ENCODE results near the gene NAA60. TPM values are rescaled to one million over a fixed set of nuclear protein-coding genes. Genes with fewer than 3 reads are reported as not detected.

The NAA60 gene
- polyA plus RNA-seq, 1 of the 3 experiments (the other 2 are of a cell fraction) = 17.2 TPM

DNA sequence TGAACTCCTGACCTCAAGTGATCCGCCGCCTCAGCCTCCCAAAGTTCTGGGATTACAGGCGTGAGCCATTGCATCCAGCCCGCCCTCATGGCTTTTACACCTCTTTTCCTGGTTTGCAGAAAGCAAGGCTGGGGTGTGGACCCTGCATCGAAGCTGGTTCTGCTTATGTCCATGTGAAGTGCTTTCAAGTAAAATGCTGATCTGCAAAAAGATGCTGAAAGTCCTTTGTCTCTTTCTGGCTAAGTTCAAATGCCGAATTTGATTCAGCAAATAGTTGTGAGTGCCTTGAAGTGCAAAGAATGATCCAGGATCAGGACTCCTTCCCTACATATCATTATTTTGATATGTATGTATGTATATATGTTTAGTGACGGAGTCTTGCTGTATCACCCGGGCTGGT, 17.1 kb downstream of the NAA60 start:
- POLR2A ChIA-PET = no interaction called here
- TF ChIP-seq EZH2phosphoT487 (IDR thresholded peaks at IDR 0.05; ENCODE audit: borderline replicate concordance, low read depth) (no peak), ELF1 (IDR thresholded peaks at IDR 0.05) (no peak), CHD2 (IDR thresholded peaks at IDR 0.05; ENCODE audit: low read length, partially characterized antibody) (no peak), RXRA (IDR thresholded peaks at IDR 0.05; ENCODE audit: borderline replicate concordance, low read depth) (no peak), YY1 (IDR thresholded peaks at IDR 0.05; ENCODE audit: low read depth) (no peak)
- TF ChIP-seq, protein P1, sequence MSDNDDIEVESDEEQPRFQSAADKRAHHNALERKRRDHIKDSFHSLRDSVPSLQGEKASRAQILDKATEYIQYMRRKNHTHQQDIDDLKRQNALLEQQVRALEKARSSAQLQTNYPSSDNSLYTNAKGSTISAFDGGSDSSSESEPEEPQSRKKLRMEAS (IDR thresholded peaks at IDR 0.05; ENCODE audit: low read depth) = no peak

GRCh38 chr16:3461151-3461550, 17.7 kb downstream of the NAA60 start:
- TF ChIP-seq FOXJ3 (CRISPR knock-in tag; IDR thresholded peaks at IDR 0.05) (no peak), EP300 (IDR thresholded peaks at IDR 0.05; ENCODE audit: borderline replicate concordance in 1 of 2, low read depth in 1 of 2, low read length in 1 of 2) (no peak), NRF1 (IDR thresholded peaks at IDR 0.05; ENCODE audit: low read depth, low read length) (no peak), TEAD4 (IDR thresholded peaks at IDR 0.05; ENCODE audit: borderline replicate concordance, insufficient read depth) (no peak), RXRA (IDR thresholded peaks at IDR 0.05; ENCODE audit: borderline replicate concordance, low read depth) (no peak), JUND (IDR thresholded peaks at IDR 0.05) (no peak), RAD21 (IDR thresholded peaks at IDR 0.05; ENCODE audit: low read length) (no peak)
- TF ChIP-seq, protein P2, sequence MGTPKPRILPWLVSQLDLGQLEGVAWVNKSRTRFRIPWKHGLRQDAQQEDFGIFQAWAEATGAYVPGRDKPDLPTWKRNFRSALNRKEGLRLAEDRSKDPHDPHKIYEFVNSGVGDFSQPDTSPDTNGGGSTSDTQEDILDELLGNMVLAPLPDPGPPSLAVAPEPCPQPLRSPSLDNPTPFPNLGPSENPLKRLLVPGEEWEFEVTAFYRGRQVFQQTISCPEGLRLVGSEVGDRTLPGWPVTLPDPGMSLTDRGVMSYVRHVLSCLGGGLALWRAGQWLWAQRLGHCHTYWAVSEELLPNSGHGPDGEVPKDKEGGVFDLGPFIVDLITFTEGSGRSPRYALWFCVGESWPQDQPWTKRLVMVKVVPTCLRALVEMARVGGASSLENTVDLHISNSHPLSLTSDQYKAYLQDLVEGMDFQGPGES (IDR thresholded peaks at IDR 0.05; ENCODE audit: low read depth, low read length) = no peak
- Histone ChIP-seq H3K79me2 (ENCODE audit: insufficient read depth) (peaks cover 80% of the 10 kb centered on the region), H4K20me1 (ENCODE audit: insufficient read depth) (peaks cover 69% of the 10 kb centered on the region), H2AFZ (ENCODE audit: low read depth) (no peak overlapping the region), H3K4me3 (ENCODE audit: low read depth in 2 of 2, low read length in 1 of 2) (no peak overlapping the region), H3K27me3 (ENCODE audit: insufficient read depth) (no peaks in the 10 kb centered on the region), H3K9me2 (no peaks in the 10 kb centered on the region), H3K4me1 (ENCODE audit: control insufficient read depth in 1 of 2, insufficient read depth in 2 of 2, low read depth in 1 of 2, low read length in 1 of 2) (peaks cover 19 to 20% of the 10 kb centered on the region in 2 experiments; a peak in 3 of 4 replicates), H3F3A (replicated peaks; ENCODE audit: insufficient read depth) (no peaks in the 10 kb centered on the region), H3K9ac (no peak overlapping the region), H3K9me3 (no peaks in the 10 kb centered on the region), H3K27ac (ENCODE audit: low read depth in 2 of 2, low read length in 1 of 2) (no peak overlapping the region), H3K4me2 (no peak overlapping the region), H3K36me3 (replicated peaks in 1 of 2; ENCODE audit: control insufficient read depth in 1 of 2, insufficient read depth in 2 of 2, low read length in 1 of 2) (peaks cover 5 to 6% of the 10 kb centered on the region in 2 experiments)
- WGBS (ENCODE audit: low lambda C conversion rate) = 78% methylated on average over 7 of the region's 8 CpGs
- DNase-seq = no peak
- POLR2A ChIA-PET = no interaction called here
- CTCF ChIA-PET = interaction anchor here (1.0 kb wide), 1 partner anchor 40 kb away, joined by 3 read pairs; no protein-coding TSS in a partner anchor

More for the DNA sequence above, 17.1 kb downstream of the NAA60 start:
- H3K9ac ChIP-seq = no peak overlapping the region
- H4K20me1 ChIP-seq (ENCODE audit: insufficient read depth) = peaks cover 63% of the 10 kb centered on the region
- no peaks in the 10 kb centered on the region for H3K9me3 ChIP-seq
- no peaks in the 10 kb centered on the region for H3F3A ChIP-seq (replicated peaks; ENCODE audit: insufficient read depth)
- no peak overlapping the region for H3K4me3 ChIP-seq (ENCODE audit: low read depth in 2 of 2, low read length in 1 of 2)
- WGBS (ENCODE audit: low lambda C conversion rate) = 91% methylated on average over 7 of the region's 8 CpGs
- peaks cover 74% of the 10 kb centered on the region for H3K79me2 ChIP-seq (ENCODE audit: insufficient read depth)
- H3K27ac ChIP-seq (ENCODE audit: low read depth in 2 of 2, low read length in 1 of 2) = no peak overlapping the region
- peaks cover 19 to 20% of the 10 kb centered on the region in 2 experiments; a peak in 3 of 4 replicates for H3K4me1 ChIP-seq (ENCODE audit: control insufficient read depth in 1 of 2, insufficient read depth in 2 of 2, low read depth in 1 of 2, low read length in 1 of 2)
- no peaks in the 10 kb centered on the region for H3K9me2 ChIP-seq
- no peaks in the 10 kb centered on the region for H3K36me3 ChIP-seq (replicated peaks in 1 of 2; ENCODE audit: control insufficient read depth in 1 of 2, insufficient read depth in 2 of 2, low read length in 1 of 2)
- no peak overlapping the region for H3K4me2 ChIP-seq
- CTCF ChIA-PET = no interaction called here
- no peak overlapping the region for H2AFZ ChIP-seq (ENCODE audit: low read depth)
- DNase-seq = no peak
- H3K27me3 ChIP-seq (ENCODE audit: insufficient read depth) = no peaks in the 10 kb centered on the region
